ENCODE data around the gene NPFFR2.

GRCh38 chr4:72136429-72136828, 104.6 kb downstream of the NPFFR2 start:
- TF ChIP-seq RFX5 (IDR thresholded peaks at IDR 0.05; ENCODE audit: low read depth, low read length), result no peak
- no peak for TF ChIP-seq PCBP2 (IDR thresholded peaks at IDR 0.05; ENCODE audit: low read depth, low read length, poor library complexity, severe bottlenecking)
- TF ChIP-seq YBX1 (IDR thresholded peaks at IDR 0.05), result no peak
- TF ChIP-seq CTCF (IDR thresholded peaks at IDR 0.05 in 2 of 3, conservative IDR thresholded peaks at IDR 0.05 in 1 of 3; ENCODE audit: insufficient read depth in 2 of 3, low read depth in 1 of 3, low read length in 3 of 3), result no peak
- no peak for TF ChIP-seq POLR2A (conservative IDR thresholded peaks at IDR 0.05)
- no peak for TF ChIP-seq SREBF2 (CRISPR knock-in tag; IDR thresholded peaks at IDR 0.05)
- no peak for TF ChIP-seq KAT7 (CRISPR knock-in tag; IDR thresholded peaks at IDR 0.05; ENCODE audit: borderline replicate concordance)
